ENCODE measurements around the gene MAPKBP1. TPM values are rescaled to one million over a fixed set of nuclear protein-coding genes. Genes with fewer than 3 reads are reported as not detected.

The MAPKBP1 gene
- total RNA-seq, 2 donors from 2014 or later = 16.7 to 26.3 TPM

DNA sequence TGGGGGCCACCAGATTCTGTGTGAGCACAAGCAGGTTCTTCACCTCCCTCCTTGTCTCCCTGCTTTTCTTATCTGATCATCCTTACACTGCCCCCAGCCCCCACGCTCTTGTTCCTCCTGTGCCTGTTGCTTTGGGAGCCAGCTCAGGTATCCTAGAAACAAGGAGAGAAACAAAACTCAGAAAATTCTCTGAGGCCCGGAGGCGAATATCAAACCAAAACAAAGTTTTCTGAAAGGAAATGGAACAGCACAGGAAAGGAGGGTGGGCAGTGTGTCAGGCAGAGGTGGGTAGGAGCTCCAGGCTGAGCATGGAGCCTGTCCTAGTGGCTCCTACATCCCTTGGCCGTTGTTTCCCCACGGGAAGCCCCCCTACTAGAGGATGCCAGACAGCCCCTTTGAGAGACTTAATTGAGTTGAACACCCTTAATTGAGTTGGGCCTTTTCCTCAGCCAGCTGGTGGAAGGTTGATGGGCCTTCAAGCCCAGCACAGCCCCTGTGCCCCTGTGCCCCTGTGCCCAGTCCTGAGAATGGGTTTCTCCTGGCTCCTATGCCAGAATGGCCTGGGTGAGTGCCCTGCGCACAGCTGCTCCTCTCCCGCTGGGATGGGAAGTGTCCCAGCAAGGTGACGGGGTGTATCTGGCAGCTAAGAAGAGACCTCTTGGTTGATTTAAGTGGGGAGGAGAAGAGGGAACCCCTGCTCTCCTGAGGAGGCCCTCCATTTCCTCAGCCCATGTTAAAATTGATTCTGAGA, 30.8 kb downstream of the MAPKBP1 start:
- H3K27ac Mint-ChIP-seq = peak overlapping the region; percentile 3
- no peaks in the 10 kb centered on the region for H3K27me3 ChIP-seq (ENCODE audit: control insufficient read depth, insufficient read depth, low read length, poor library complexity, severe bottlenecking)
- no peaks in the 10 kb centered on the region for H3K9me3 Mint-ChIP-seq
- no peak for DNase-seq
- TF ChIP-seq, protein P1, sequence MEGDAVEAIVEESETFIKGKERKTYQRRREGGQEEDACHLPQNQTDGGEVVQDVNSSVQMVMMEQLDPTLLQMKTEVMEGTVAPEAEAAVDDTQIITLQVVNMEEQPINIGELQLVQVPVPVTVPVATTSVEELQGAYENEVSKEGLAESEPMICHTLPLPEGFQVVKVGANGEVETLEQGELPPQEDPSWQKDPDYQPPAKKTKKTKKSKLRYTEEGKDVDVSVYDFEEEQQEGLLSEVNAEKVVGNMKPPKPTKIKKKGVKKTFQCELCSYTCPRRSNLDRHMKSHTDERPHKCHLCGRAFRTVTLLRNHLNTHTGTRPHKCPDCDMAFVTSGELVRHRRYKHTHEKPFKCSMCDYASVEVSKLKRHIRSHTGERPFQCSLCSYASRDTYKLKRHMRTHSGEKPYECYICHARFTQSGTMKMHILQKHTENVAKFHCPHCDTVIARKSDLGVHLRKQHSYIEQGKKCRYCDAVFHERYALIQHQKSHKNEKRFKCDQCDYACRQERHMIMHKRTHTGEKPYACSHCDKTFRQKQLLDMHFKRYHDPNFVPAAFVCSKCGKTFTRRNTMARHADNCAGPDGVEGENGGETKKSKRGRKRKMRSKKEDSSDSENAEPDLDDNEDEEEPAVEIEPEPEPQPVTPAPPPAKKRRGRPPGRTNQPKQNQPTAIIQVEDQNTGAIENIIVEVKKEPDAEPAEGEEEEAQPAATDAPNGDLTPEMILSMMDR (conservative IDR thresholded peaks at IDR 0.05) = no peak
- no peaks in the 10 kb centered on the region for H3K9me3 ChIP-seq (ENCODE audit: control insufficient read depth, low read length)
- no peak overlapping the region for H3K9ac ChIP-seq (ENCODE audit: extremely low read depth, low read length, poor library complexity, severe bottlenecking)
- 89 to 95% methylated on average over 5 to 8 of the region's 8 CpGs for WGBS, 2 experiments (ENCODE audit: insufficient coverage in 1 of 2, insufficient read length in 1 of 2)
- H3K4me3 Mint-ChIP-seq = no peak overlapping the region
- peaks cover 19% of the 10 kb centered on the region for H3K36me3 Mint-ChIP-seq (ENCODE audit: low read depth)
- H3K27ac ChIP-seq (ENCODE audit: low read depth, low read length) = no peak overlapping the region
- no peaks in the 10 kb centered on the region for H3K4me1 ChIP-seq (ENCODE audit: control insufficient read depth, insufficient read depth, low read length)
- no peaks in the 10 kb centered on the region for H3K4me1 Mint-ChIP-seq
- H3K27me3 Mint-ChIP-seq (ENCODE audit: insufficient read depth) = no peaks in the 10 kb centered on the region
- H3K4me3 ChIP-seq (ENCODE audit: low read length) = no peak overlapping the region
- H3K36me3 ChIP-seq (ENCODE audit: control insufficient read depth, insufficient read depth, low read length) = peaks cover 2% of the 10 kb centered on the region

DNA sequence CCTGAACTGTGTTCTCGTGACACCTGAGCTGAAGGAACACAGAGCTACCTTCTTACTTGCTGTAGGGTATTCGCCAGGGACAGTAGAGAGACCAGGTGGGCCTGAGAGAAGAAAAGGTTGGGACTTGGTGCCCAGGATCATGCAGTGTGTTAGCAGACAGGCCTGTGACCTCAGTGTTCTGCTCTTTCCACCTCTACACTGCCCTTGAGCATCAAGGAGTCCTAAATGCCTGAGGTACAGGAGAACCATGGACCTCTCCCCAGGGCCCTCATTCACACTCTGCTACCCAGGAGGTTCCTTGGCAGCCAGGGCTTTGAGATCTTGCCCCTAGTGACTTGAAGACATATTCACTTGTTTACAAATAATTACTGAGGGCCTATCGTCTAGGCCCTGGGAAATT, 31.4 kb downstream of the MAPKBP1 start:
- Mint-ChIP-seq H3K27me3 (ENCODE audit: insufficient read depth) (no peaks in the 10 kb centered on the region), H3K4me3 (no peak overlapping the region), H3K36me3 (ENCODE audit: low read depth) (peaks cover 13% of the 10 kb centered on the region), H3K27ac (peak overlapping the region; percentile 0), H3K4me1 (no peaks in the 10 kb centered on the region), H3K9me3 (no peaks in the 10 kb centered on the region)
- WGBS, 2 experiments (ENCODE audit: insufficient coverage in 1 of 2, insufficient read length in 1 of 2) = 98 to 100% methylated on average over 1 to 2 of the region's 3 CpGs
- Histone ChIP-seq H3K9me3 (ENCODE audit: control insufficient read depth, low read length) (no peaks in the 10 kb centered on the region), H3K4me3 (ENCODE audit: low read length) (no peak overlapping the region), H3K4me1 (ENCODE audit: control insufficient read depth, insufficient read depth, low read length) (no peaks in the 10 kb centered on the region), H3K9ac (ENCODE audit: extremely low read depth, low read length, poor library complexity, severe bottlenecking) (no peak overlapping the region), H3K27me3 (ENCODE audit: control insufficient read depth, insufficient read depth, low read length, poor library complexity, severe bottlenecking) (no peaks in the 10 kb centered on the region), H3K27ac (ENCODE audit: low read depth, low read length) (no peak overlapping the region), H3K36me3 (ENCODE audit: control insufficient read depth, insufficient read depth, low read length) (peaks cover 2% of the 10 kb centered on the region)
- DNase-seq = no peak
- TF ChIP-seq, protein P1 (conservative IDR thresholded peaks at IDR 0.05) = no peak

DNA sequence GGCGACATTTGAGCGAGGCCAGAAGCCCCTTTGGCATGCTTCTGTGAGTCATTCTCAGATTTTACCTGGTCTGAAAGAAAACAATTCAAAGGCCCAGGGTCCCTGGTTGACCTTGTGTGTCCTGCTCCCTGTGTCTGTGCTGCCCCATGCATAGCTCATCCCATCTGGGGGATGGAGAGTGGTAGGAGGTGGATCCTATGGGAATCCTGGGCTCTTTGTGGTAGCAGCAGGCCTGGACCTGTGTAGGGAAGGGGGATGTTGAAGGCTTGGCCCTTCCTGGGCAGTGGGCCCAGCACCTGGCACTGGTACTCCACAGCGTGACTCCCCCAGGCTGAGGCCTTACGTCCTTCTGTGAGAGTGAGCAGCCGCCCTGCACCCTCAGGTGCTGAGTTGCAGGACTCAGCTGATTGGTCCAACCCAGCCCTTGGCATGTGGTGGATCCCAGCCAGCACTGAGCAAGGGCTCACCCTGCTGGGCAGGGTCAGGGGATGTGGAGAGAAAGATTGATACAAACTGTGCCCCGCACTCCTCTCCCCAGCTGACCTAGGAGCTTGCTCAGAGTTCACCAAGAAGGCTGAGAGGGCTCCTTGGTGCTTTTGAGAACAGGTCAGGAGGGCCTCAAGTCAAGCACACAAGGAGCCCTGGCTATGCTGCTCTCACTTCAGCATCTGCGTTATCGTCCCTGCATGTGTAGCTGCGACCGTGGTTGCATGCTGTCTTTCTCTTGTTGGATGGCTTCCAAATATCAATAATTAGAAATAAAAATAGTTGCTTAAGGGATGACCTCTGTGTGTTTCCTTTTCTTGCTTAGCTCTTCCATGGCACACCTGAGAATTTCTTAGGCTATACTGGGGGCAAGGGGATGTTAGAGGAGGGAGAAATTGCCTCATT, 32.3 kb downstream of the MAPKBP1 start:
- peaks cover 6% of the 10 kb centered on the region for H3K36me3 Mint-ChIP-seq (ENCODE audit: low read depth)

More for the DNA sequence above, 32.3 kb downstream of the MAPKBP1 start:
- Histone ChIP-seq H3K9ac (ENCODE audit: extremely low read depth, low read length, poor library complexity, severe bottlenecking) (no peak overlapping the region), H3K27me3 (ENCODE audit: control insufficient read depth, insufficient read depth, low read length, poor library complexity, severe bottlenecking) (no peaks in the 10 kb centered on the region), H3K9me3 (ENCODE audit: control insufficient read depth, low read length) (no peaks in the 10 kb centered on the region), H3K4me1 (ENCODE audit: control insufficient read depth, insufficient read depth, low read length) (no peaks in the 10 kb centered on the region), H3K27ac (ENCODE audit: low read depth, low read length) (no peak overlapping the region), H3K4me3 (ENCODE audit: low read length) (no peak overlapping the region), H3K36me3 (ENCODE audit: control insufficient read depth, insufficient read depth, low read length) (peaks cover 2% of the 10 kb centered on the region)
- TF ChIP-seq, protein P1 (conservative IDR thresholded peaks at IDR 0.05) = peak; percentile 65
- H3K27me3 Mint-ChIP-seq (ENCODE audit: insufficient read depth) = no peaks in the 10 kb centered on the region
- no peaks in the 10 kb centered on the region for H3K4me1 Mint-ChIP-seq
- DNase-seq = peak; percentile 75
- no peaks in the 10 kb centered on the region for H3K9me3 Mint-ChIP-seq
- WGBS, 2 experiments (ENCODE audit: insufficient coverage in 1 of 2, insufficient read length in 1 of 2) = 87 to 90% methylated on average over 7 to 10 of the region's 10 CpGs
- H3K4me3 Mint-ChIP-seq = no peak overlapping the region
- H3K27ac Mint-ChIP-seq = peak overlapping the region; percentile 0
